ENCODE measurements around the gene RAB26.

RAB26 gene

DNA sequence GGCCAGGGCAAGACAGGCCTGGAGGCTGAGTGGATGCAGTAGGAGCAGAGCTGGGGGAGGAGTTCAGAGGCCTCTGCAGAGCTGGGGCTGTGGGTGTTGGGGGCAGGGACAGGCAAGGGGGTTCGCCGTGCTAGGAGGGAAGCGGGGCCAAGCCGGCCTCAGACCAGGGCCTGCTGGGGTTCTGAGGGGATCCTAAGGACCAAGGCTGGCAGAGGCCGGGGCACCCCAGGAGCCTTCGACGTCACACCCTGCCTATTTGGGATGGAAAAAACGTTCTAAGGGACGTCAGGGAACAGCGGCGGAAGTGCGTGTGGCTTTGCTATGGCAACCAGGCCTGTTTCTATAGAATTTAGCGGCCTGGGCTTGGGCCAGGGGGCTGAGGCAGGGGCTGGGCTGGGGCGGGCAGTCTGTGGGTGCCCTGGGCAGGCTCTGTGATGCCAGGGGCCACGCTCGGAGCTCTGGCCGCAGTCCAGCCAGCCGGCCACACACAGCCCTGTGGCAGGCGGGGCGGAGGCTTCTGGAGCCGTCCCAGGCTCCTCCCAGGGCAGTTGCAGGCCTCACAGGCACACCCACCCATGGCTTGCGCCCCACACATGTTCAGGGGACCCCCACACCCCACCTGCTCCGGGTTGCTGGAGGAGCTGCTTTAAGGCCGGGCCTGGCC is 10.9 kb downstream of the RAB26 start:
- no peak for DNase-seq (ENCODE audit: low read depth in 2 of 2)

DNA sequence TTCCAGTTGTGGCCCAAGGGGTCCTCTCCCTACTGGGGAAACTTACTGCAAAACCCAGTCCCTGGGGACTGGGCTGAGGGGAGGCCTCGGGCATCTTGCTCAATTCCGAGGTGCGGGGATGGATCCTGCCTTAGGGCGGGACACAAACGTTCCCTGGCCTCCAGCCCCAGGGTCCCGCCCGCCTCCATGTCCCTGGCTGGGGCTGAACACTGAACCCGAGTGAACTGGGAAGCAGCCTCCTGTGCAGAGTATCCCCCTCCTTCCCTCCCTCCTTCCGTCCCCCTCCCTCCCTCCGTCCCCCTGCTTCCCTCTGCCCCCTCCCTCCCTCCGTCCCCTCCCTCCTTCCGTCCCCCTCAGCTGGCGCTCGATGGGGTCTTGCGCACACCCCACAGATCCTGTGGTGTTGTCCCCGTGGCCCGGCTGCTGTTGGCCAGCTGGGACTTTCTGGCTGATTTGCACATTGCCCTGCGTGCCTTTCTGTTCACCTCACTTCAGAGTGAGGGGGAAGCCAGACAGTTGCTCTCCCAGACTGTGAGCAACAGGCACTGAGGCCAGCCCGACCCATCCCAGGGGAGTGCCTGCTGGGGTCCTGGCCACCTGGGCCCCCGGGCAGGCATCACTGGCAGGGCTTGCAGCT is 12.6 kb downstream of the RAB26 start:
- no peak for DNase-seq (ENCODE audit: low read depth in 2 of 2)

DNA sequence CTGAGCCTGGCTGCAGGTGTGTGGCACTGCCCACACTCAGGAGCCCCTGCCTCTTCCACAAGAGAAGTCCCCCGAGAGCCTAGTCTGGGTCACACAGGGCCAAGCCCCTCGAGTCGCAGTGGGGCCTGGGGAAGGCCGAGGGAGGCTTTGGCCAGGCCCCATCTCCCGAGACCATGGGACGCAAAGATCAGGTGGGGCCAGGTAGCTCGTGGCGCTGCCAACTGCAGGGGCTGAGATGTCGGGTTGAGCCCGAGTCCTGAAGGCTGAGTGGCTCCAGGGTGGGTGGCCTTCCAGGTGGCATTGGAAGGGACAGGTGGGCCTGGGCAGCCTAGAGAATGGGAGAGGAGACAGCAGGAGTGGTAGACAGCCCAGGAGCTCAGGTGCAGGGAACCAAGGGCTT is 13.5 kb downstream of the RAB26 start:
- no peak for DNase-seq (ENCODE audit: low read depth in 2 of 2)

GRCh38 chr16:2162676-2163118 is 14.3 kb downstream of the RAB26 start:
- no peak for DNase-seq (ENCODE audit: low read depth in 2 of 2)

GRCh38 chr16:2163211-2163881 is 14.9 kb downstream of the RAB26 start:
- DNase-seq (ENCODE audit: low read depth in 2 of 2), result no peak

- no peak for DNase-seq (ENCODE audit: low read depth in 2 of 2)
Measured at GRCh38 chr16:2165861-2166260, 17.4 kb downstream of the RAB26 start.

GRCh38 chr16:2166263-2167067 is 18.0 kb downstream of the RAB26 start:
- no peak for DNase-seq (ENCODE audit: low read depth in 2 of 2)

DNA sequence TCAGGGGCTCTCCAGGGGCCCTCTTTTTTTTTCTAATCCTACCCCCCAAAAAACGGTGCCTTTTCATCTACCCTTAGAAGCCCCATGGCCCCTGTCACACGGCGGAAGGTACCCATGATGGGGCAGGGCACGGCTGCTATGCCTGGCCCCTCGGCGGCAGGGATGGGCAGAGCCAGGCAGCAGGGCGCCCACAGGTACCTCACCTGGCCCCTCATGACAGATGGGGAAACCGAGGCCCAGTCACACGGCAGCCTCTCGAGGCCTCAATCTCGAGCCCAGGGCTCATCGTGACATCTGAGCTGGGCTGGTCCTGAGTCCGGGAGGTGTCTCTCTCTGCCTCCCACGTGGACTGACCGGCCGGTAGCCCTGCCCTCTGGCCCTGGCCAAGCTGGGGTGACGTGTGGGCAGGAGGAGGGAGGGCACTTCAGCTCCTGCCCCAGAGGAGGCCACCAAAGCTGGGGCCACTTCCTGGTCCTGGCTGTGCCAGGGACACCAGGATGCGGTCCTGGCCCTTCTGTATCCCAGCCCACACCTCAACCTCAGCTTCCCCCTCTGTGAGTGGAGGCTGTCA is 18.7 kb downstream of the RAB26 start:
- DNase-seq (ENCODE audit: low read depth in 2 of 2), result no peak

GRCh38 chr16:2170080-2170479 is 21.7 kb downstream of the RAB26 start:
- no peak for DNase-seq (ENCODE audit: low read depth in 2 of 2)

DNA sequence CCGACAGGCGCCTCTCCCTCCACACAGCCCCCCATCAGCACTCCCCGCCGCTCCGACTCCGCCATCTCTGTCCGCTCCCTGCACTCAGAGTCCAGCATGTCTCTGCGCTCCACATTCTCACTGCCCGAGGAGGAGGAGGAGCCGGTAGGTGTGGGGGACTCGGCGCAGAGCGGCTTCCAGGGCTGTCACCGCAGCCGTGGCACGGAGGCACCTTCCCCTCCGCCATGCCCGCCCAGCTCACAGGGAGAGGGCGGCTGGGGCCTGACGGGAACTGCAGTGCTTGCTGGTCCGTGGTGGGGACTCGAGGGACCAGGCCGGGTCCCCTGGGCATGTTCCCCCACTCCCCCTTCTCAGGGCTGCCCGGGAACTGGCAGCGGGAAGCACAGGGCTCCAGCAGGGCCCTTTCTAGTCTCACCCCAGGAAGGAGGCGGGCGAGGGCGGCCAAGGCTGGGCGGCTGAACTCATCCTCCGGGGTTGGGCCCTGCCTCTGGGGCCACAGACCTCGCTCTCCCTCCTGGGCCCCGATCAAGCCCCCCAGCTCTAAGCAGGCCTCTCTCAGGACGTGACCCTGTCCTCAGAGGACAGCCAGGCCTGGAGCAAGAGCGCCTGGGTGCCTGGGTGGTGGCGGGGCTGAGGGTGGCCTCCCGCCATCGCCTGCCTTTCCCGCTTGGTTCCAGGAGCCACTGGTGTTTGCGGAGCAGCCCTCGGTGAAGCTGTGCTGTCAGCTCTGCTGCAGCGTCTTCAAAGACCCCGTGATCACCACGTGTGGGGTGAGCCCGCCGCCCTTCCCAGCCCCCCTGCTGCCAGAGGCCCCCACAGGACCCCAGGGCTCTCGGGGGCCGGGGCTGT is 22.4 kb downstream of the RAB26 start:
- no peak for DNase-seq (ENCODE audit: low read depth in 2 of 2)

DNA sequence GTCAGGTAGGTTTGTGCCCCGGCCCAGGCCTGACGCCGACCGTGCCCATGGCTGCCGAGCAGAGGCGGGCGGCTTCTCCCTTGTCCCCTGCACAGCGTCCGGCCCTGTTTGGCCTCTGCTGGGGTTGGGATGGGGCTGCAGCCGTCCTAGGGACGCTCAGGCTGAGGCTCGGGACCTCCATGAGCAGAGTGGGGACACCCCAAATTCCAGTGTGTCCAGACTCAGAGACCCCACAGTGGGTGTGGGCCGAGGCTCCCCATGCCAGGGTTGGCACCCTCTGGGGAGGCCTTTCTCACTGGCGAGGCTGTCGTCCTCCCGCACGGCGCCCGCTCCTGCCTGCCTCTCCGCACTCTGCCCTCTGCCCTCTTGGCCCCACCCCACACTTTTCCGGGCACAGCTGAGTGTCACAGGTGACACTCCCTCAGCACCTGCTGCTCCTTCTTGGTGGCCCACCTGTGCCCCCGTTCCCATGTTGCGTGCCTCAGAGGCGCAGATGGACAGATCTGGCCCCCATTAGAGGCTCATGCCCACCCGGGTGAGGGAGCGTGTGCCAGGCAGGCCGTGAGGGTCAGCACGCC is 23.3 kb downstream of the RAB26 start:
- DNase-seq (ENCODE audit: low read depth in 2 of 2), result no peak

DNA sequence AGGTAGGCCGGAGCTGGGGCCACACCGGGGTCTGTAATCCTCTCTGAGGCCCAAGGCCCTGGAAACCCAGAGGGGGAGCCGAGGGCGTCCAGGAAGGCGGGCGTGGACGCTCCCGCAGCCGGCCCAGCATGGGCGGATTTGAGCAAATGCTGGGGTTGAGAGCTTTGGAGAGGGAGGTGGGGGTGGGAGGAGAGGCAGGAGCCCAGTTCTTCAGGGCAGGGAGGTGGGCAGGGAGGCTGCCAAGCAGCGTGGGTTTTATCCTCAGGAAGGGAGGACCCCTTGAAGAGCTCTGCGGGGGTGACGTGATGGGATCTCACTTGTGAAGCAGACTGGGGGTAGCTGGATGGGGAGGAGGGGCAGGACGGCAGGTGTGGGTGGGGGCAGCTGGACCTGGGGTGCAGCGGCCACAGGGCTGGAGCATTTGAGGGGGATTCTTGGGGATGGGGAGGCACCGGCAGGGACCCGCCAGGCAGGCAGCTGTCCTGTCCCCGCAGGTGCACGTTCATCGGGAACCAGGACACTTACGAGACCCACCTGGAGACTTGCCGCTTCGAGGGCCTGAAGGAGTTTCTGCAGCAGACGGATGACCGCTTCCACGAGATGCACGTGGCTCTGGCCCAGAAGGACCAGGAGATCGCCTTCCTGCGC is 24.4 kb downstream of the RAB26 start:
- DNase-seq (ENCODE audit: low read depth in 2 of 2), result no peak

- no peak for DNase-seq (ENCODE audit: low read depth in 2 of 2)
Measured at GRCh38 chr16:2173366-2173765, 24.9 kb downstream of the RAB26 start.

DNA sequence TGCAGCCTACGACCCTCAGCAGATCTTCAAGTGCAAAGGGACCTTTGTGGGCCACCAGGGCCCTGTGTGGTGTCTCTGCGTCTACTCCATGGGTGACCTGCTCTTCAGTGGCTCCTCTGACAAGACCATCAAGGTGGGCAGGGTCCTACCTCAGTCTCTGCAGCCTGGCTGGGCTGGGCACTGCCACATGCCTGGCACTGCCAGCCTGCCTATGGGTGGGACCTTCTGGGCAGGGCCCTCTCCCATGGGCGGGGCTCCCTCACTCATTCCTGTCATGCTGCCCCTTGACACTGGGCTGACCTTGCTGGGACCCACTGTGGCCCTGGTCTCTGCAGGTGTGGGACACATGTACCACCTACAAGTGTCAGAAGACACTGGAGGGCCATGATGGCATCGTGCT is 25.5 kb downstream of the RAB26 start:
- DNase-seq (ENCODE audit: low read depth in 2 of 2), result no peak

DNA sequence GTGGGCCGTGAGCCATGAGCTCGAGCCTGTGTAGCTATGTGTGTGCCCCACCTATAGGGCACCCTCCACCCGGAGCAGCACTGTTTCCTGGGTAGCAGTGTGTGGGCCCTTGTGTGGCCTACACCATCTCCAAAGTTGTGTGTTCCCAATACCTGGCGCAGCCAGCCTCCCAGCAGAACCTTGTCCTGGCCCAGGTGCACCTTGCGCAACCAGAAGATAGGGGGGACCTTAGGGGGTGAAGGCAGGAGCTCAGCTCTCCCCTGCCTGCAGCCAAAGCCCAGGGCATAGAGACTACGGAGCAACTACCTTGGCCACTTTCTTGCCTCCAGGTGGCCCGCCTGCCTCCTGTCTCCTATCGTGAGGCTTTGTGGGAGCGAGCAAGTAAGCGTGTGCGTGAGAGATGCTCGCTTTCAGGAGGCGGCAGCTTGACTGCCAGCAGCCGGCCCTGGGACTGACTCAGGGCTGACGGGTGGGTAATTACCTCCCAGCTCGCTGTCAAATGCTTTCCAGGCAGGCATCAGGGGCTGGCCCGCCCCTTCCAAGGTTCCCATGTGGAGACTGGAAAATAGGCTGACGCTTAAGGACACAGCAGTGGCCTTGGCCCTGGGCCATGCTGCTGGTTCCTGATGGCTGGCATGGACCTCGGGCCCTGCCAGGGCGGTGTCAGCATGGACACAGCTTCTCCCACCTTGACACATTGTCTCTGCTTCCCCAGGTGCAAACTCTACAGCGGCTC is 26.1 kb downstream of the RAB26 start:
- DNase-seq (ENCODE audit: low read depth in 2 of 2), result no peak

DNA sequence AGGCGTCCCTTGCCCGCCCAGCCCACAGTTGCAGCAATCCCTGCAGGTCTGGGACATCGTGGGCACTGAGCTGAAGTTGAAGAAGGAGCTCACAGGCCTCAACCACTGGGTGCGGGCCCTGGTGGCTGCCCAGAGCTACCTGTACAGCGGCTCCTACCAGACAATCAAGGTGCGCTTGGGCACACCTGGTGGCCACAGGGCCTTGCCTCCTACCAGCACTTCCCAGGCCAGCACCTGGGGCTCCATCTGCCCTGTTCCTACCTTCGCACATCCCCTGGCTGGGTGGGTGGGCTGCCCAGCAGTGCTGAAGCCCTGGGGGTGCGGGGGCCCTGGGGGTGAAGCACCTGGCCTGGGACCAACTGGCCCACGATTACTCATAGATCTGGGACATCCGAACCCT is 27.0 kb downstream of the RAB26 start:
- DNase-seq (ENCODE audit: low read depth in 2 of 2), result no peak

DNA sequence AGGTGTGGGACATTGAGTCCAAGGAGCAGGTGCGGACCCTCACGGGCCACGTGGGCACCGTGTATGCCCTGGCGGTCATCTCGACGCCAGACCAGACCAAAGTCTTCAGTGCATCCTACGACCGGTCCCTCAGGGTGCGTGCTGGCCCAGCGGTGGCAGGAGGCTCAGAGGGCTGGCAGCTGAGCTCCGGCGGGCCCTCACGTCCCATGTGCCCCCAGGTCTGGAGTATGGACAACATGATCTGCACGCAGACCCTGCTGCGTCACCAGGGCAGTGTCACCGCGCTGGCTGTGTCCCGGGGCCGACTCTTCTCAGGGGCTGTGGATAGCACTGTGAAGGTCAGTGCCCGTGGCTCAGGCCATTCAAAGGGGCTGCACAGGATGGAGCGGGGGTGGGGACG is 27.6 kb downstream of the RAB26 start:
- no peak for DNase-seq (ENCODE audit: low read depth in 2 of 2)

DNA sequence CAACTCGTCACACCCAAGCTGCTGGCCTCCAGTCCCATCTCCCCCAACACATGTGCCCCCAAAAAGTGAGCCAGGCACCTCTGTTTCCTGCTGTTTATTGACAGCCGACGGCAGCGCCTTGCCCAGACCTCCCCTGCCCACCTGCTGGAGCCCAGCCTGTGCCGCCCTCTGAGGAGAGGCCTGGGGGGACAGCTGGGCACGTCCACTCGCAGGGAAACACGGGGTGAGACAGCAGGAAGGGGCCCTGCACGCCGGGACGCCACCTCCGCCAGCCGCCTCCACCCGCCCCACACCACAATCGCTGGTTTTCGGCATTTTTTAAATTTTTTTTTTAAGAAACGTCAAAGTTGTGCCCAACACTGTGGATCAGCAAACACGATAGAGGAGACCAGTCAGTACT is 28.7 kb downstream of the RAB26 start:
- no peak for DNase-seq (ENCODE audit: low read depth in 2 of 2)

GRCh38 chr16:2177561-2177960 is 29.1 kb downstream of the RAB26 start:
- DNase-seq (ENCODE audit: low read depth in 2 of 2), result no peak
